DOHH2 (cell line): ENCODE measurements around the gene CRACR2A.

Experiments used
- H3F3A ChIP-seq: fragments of 200-600 bp; sonication (generic), shearing (Covaris generic); 2 replicates; pipeline ENCODE4 v1.6.0; 2016; ENCODE audit warnings: antibody characterized with exemption, mild to moderate bottlenecking; ENCODE audit not compliant: control insufficient read depth, insufficient read depth
- H3K27ac ChIP-seq: fragments of 200-600 bp; sonication (generic); 2 replicates; pipeline ENCODE4 v1.5.1; 2014; ENCODE audit warnings: low read depth, mild to moderate bottlenecking, low read length, moderate library complexity
- H3K27me3 ChIP-seq: fragments of 200-600 bp; sonication (generic); 2 replicates; pipeline ENCODE4 v1.6.1; 2014; ENCODE audit warnings: mild to moderate bottlenecking, low read length, mixed read lengths; ENCODE audit not compliant: control insufficient read depth
- H3K36me3 ChIP-seq: fragments of 200-600 bp; sonication (generic); 2 replicates; pipeline ENCODE4 v1.6.1; 2014; ENCODE audit warnings: mild to moderate bottlenecking, low read length, moderate library complexity, mixed read lengths; ENCODE audit not compliant: control insufficient read depth
- H3K4me1 ChIP-seq: fragments of 200-600 bp; sonication (generic); 2 replicates; pipeline ENCODE4 v1.6.1; 2014; ENCODE audit warnings: mild to moderate bottlenecking, low read length, mixed read lengths; ENCODE audit not compliant: control insufficient read depth
- H3K4me2 ChIP-seq: fragments of 200-600 bp; sonication (generic); 2 replicates; pipeline ENCODE4 v1.6.0; 2014; ENCODE audit warnings: mild to moderate bottlenecking, low read length, moderate library complexity
- H3K4me3 ChIP-seq: fragments of 200-600 bp; sonication (generic); 2 replicates; pipeline ENCODE4 v1.5.1; 2014; ENCODE audit warnings: mild to moderate bottlenecking, low read length, mixed read lengths
- H3K79me2 ChIP-seq: fragments of 200-600 bp; sonication (generic); 2 replicates; pipeline ENCODE4 v1.6.1; 2014; ENCODE audit warnings: mild to moderate bottlenecking, low read length, mixed read lengths; ENCODE audit not compliant: control insufficient read depth
- H3K9me2 ChIP-seq: fragments of 200-600 bp; sonication (generic); replicated peaks from 2 replicates; pipeline ENCODE4 v1.6.1; 2014; ENCODE audit warnings: mild to moderate bottlenecking, low read length, mixed read lengths; ENCODE audit not compliant: control insufficient read depth
- H3K9me3 ChIP-seq: fragments of 200-600 bp; sonication (generic); 2 replicates; pipeline ENCODE4 v1.6.1; 2014; ENCODE audit warnings: antibody characterized with exemption, low read length, mixed read lengths; ENCODE audit not compliant: control insufficient read depth, insufficient read depth
- H4K20me1 ChIP-seq: fragments of 200-600 bp; sonication (generic); 2 replicates; pipeline ENCODE4 v1.6.0; 2014; ENCODE audit warnings: low read depth, mild to moderate bottlenecking, antibody characterized with exemption, low read length, moderate library complexity; ENCODE audit not compliant: control insufficient read depth, insufficient read depth
- EZH2phosphoT487 ChIP-seq: fragments of 200-600 bp; sonication (generic); IDR thresholded peaks from 2 replicates; pipeline ENCODE4 v1.6.1; 2017; ENCODE audit warnings: borderline replicate concordance, mild to moderate bottlenecking, antibody characterized with exemption, low read length, moderate library complexity, mixed read lengths
- TF ChIP-seq, protein P1 (sequence below): fragments of 200-600 bp; sonication (generic); IDR thresholded peaks from one replicate; pipeline ENCODE4 v1.5.1; 2014; ENCODE audit warnings: antibody characterized with exemption, mild to moderate bottlenecking, low read depth, low read length; ENCODE audit not compliant: poor library complexity, severe bottlenecking

CRACR2A gene

DNA sequence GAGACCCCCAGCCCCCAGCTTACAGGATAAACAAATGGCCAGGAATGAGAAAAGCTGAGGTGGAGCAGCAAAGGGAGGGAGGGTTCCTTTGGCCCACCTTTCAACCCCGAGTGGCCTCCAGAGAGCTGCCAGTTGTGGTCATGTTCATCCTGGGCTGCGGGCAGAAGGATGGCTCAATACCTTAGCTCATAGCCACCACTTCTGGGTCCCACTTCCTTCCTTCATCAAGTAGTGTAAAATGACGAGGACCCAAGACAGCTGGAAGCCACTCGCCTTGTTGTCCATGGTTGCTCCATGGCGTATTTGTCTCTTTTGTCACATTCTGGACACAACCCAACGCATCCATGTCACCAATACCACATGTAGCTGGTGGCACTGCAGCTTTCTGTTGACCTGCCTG lies 24.2 kb downstream of the CRACR2A start:
- H3K9me3 ChIP-seq = peaks cover 9% of the 10 kb centered on the region
- H3K79me2 ChIP-seq = no peaks in the 10 kb centered on the region
- no peaks in the 10 kb centered on the region for H4K20me1 ChIP-seq
- H3K27ac ChIP-seq = no peak overlapping the region
- H3K9me2 ChIP-seq = no peaks in the 10 kb centered on the region
- H3K4me2 ChIP-seq = no peak overlapping the region
- no peaks in the 10 kb centered on the region for H3K27me3 ChIP-seq
- H3K4me1 ChIP-seq = no peaks in the 10 kb centered on the region
- H3K4me3 ChIP-seq = no peak overlapping the region
- no peaks in the 10 kb centered on the region for H3F3A ChIP-seq
- H3K36me3 ChIP-seq = peaks cover 59% of the 10 kb centered on the region
- no peak for TF ChIP-seq EZH2phosphoT487
- TF ChIP-seq, protein P1, sequence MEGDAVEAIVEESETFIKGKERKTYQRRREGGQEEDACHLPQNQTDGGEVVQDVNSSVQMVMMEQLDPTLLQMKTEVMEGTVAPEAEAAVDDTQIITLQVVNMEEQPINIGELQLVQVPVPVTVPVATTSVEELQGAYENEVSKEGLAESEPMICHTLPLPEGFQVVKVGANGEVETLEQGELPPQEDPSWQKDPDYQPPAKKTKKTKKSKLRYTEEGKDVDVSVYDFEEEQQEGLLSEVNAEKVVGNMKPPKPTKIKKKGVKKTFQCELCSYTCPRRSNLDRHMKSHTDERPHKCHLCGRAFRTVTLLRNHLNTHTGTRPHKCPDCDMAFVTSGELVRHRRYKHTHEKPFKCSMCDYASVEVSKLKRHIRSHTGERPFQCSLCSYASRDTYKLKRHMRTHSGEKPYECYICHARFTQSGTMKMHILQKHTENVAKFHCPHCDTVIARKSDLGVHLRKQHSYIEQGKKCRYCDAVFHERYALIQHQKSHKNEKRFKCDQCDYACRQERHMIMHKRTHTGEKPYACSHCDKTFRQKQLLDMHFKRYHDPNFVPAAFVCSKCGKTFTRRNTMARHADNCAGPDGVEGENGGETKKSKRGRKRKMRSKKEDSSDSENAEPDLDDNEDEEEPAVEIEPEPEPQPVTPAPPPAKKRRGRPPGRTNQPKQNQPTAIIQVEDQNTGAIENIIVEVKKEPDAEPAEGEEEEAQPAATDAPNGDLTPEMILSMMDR = no peak

DNA sequence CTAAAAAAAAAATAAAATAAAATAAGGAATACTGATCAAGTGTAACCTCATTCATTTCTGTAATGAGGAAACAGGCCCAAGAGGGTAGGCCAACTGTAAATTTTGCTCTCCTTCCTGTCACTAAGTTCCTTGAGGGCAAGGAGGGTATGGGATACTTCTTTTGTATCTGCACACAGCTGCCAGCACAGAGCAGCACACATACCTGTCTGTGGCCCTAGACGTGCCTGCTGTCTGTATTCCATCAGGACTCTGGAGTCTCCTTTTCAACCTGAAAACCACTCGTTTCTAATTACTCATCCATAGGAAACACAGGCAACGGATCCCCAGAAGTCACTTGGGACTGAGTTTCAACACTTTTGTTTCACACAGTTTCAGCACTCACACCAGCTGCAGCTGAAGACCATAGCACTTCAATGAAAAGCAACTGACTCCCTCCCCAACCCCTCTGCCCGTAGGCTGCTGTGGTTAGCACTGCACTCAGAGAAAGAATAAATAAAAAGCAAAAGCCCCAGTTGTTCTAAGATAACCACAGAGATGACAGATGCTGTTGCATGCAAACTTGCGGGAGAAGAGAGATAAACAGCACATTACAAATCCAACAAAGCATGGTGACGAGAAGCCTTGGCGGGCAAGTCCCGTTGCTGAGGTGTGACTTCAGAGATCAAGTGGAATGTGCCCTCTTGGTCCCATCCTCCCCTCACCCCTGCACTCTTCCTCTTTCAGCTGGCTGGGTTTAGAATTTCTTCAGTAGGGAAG lies 24.9 kb downstream of the CRACR2A start:
- H3K9me3 ChIP-seq = peaks cover 15% of the 10 kb centered on the region
- no peaks in the 10 kb centered on the region for H4K20me1 ChIP-seq
- H3K27ac ChIP-seq = no peak overlapping the region
- H3K27me3 ChIP-seq = no peaks in the 10 kb centered on the region
- no peak for TF ChIP-seq EZH2phosphoT487
- TF ChIP-seq, protein P1 = no peak
- no peaks in the 10 kb centered on the region for H3K9me2 ChIP-seq
- H3F3A ChIP-seq = no peaks in the 10 kb centered on the region
- no peaks in the 10 kb centered on the region for H3K79me2 ChIP-seq
- no peaks in the 10 kb centered on the region for H3K4me1 ChIP-seq
- H3K36me3 ChIP-seq = peaks cover 65% of the 10 kb centered on the region
- H3K4me2 ChIP-seq = no peak overlapping the region
- no peak overlapping the region for H3K4me3 ChIP-seq

DNA sequence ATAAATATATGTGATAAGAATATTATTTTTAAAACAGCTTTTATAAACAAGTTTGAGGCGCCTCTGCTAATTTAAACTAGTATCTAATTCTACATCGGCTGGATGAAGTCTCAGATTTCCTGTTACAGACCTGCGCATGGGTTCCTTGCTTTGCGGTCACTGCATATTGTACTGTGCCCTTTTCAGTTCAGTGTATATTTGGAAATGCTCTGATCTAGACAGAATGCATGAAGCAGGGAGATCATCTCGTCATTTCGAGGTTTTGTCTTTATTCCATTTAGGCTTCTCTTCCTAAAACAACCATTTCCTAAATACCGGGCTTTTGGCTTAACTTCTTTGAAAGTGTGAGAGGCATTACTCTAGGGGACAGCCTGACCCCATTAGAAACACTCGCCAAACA lies 25.6 kb downstream of the CRACR2A start:
- H3F3A ChIP-seq = no peaks in the 10 kb centered on the region
- H3K9me3 ChIP-seq = peaks cover 22% of the 10 kb centered on the region
- H3K4me1 ChIP-seq = no peaks in the 10 kb centered on the region
- no peaks in the 10 kb centered on the region for H3K79me2 ChIP-seq
- peaks cover 67% of the 10 kb centered on the region for H3K36me3 ChIP-seq
- no peak overlapping the region for H3K4me2 ChIP-seq
- H3K27me3 ChIP-seq = no peaks in the 10 kb centered on the region
- TF ChIP-seq, protein P1 = no peak
- TF ChIP-seq EZH2phosphoT487 = no peak
- H3K4me3 ChIP-seq = no peak overlapping the region
- H4K20me1 ChIP-seq = no peaks in the 10 kb centered on the region
- H3K9me2 ChIP-seq = no peaks in the 10 kb centered on the region
- no peak overlapping the region for H3K27ac ChIP-seq
